Panc1 (cell line): ENCODE results near the gene LACTBL1.

Experiments used
- POLR2AphosphoS5 ChIP-seq: IDR thresholded peaks from 2 replicates; pipeline ENCODE4 v1.6.1; 2012; ENCODE audit warnings: mild to moderate bottlenecking, low read depth, low read length, moderate library complexity
- SIN3A ChIP-seq: IDR thresholded peaks from 2 replicates; pipeline ENCODE4 v1.6.1; 2012; ENCODE audit warnings: low read depth, mild to moderate bottlenecking, low read length, moderate library complexity, borderline replicate concordance; ENCODE audit not compliant: insufficient read depth
- TCF7L2 ChIP-seq: IDR thresholded peaks from 2 replicates; pipeline ENCODE4 v1.6.1; 2011; ENCODE audit warnings: mild to moderate bottlenecking, low read depth, low read length, inconsistent platforms
- TF ChIP-seq, protein P1 (sequence below): fragments of 450-650 bp; IDR thresholded peaks from 2 replicates; pipeline ENCODE4 v1.5.1; 2017; ENCODE audit warnings: mild to moderate bottlenecking
- TF ChIP-seq, protein P2 (sequence below), 2 experiments: IDR thresholded peaks; 2 replicates each; pipeline ENCODE4 v1.6.1; 2011 to 2012; ENCODE audit warnings: low read depth in 2 of 2, control low read depth in 1 of 2, low read length in 1 of 2, mild to moderate bottlenecking in 1 of 2, moderate library complexity in 1 of 2; ENCODE audit not compliant: insufficient read depth in 1 of 2

DNA sequence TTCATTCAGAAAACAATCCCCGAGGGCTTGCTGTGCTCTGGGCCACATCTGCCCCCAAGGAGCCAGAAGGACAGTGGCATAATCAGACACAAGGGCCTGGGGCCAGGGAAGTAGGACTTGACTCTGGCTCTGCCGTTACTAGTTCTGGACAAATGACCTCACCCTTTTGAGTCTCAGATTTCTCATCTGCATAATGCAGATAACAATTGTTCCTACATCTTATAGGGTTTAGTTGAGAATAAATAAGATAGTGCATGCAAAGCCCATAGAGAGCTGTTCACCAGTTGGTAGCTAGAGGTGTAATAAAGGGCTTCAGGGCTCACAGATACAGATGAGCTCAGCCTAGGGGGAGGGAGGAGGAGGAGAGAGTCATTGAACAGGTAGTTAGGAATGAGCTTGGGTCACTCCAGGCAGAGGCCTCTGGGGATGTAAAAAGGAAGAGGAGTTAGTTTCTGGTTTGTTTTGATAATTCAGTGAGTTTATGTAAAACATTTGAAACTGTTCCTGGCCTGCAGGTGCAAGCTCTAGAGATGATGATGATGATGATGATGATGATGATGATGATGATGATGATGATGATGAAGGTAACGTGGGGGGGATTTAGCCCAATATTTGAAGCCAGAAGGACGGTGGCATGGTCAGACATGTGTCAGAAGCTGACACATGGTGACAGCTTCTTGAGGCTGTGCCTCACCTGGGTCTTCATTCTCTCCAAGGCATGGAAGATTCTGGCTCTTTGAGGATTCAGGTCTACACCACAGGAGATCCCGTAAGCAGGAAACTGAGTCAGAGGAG lies 858 bp downstream of the LACTBL1 start:
- TF ChIP-seq POLR2AphosphoS5 (no peak), SIN3A (no peak), TCF7L2 (no peak)
- TF ChIP-seq, protein P1, sequence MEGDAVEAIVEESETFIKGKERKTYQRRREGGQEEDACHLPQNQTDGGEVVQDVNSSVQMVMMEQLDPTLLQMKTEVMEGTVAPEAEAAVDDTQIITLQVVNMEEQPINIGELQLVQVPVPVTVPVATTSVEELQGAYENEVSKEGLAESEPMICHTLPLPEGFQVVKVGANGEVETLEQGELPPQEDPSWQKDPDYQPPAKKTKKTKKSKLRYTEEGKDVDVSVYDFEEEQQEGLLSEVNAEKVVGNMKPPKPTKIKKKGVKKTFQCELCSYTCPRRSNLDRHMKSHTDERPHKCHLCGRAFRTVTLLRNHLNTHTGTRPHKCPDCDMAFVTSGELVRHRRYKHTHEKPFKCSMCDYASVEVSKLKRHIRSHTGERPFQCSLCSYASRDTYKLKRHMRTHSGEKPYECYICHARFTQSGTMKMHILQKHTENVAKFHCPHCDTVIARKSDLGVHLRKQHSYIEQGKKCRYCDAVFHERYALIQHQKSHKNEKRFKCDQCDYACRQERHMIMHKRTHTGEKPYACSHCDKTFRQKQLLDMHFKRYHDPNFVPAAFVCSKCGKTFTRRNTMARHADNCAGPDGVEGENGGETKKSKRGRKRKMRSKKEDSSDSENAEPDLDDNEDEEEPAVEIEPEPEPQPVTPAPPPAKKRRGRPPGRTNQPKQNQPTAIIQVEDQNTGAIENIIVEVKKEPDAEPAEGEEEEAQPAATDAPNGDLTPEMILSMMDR, result no peak
- TF ChIP-seq, protein P2, sequence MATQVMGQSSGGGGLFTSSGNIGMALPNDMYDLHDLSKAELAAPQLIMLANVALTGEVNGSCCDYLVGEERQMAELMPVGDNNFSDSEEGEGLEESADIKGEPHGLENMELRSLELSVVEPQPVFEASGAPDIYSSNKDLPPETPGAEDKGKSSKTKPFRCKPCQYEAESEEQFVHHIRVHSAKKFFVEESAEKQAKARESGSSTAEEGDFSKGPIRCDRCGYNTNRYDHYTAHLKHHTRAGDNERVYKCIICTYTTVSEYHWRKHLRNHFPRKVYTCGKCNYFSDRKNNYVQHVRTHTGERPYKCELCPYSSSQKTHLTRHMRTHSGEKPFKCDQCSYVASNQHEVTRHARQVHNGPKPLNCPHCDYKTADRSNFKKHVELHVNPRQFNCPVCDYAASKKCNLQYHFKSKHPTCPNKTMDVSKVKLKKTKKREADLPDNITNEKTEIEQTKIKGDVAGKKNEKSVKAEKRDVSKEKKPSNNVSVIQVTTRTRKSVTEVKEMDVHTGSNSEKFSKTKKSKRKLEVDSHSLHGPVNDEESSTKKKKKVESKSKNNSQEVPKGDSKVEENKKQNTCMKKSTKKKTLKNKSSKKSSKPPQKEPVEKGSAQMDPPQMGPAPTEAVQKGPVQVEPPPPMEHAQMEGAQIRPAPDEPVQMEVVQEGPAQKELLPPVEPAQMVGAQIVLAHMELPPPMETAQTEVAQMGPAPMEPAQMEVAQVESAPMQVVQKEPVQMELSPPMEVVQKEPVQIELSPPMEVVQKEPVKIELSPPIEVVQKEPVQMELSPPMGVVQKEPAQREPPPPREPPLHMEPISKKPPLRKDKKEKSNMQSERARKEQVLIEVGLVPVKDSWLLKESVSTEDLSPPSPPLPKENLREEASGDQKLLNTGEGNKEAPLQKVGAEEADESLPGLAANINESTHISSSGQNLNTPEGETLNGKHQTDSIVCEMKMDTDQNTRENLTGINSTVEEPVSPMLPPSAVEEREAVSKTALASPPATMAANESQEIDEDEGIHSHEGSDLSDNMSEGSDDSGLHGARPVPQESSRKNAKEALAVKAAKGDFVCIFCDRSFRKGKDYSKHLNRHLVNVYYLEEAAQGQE (IDR thresholded peaks at IDR 0.05; ENCODE audit: insufficient read depth in 1 of 2, low read depth in 2 of 2, low read length in 1 of 2), result no peak
